AG10803 (cell line): Measurements from ENCODE around the gene TGFBR3.

Source experiments
- DNase-seq: peaks from one replicate; pipeline ENCODE4 v3.0.0; 2010; ENCODE audit warnings: low read depth
- H3K4me3 ChIP-seq: 2 replicates; pipeline ENCODE4 v1.5.1; 2011; ENCODE audit warnings: mild to moderate bottlenecking, low read length, control low read depth
- TF ChIP-seq, protein P1 (sequence below): conservative IDR thresholded peaks from 2 replicates; pipeline ENCODE4 v1.5.1; 2011; ENCODE audit warnings: mild to moderate bottlenecking, low read length, control low read depth, inconsistent platforms

Gene TGFBR3

DNA sequence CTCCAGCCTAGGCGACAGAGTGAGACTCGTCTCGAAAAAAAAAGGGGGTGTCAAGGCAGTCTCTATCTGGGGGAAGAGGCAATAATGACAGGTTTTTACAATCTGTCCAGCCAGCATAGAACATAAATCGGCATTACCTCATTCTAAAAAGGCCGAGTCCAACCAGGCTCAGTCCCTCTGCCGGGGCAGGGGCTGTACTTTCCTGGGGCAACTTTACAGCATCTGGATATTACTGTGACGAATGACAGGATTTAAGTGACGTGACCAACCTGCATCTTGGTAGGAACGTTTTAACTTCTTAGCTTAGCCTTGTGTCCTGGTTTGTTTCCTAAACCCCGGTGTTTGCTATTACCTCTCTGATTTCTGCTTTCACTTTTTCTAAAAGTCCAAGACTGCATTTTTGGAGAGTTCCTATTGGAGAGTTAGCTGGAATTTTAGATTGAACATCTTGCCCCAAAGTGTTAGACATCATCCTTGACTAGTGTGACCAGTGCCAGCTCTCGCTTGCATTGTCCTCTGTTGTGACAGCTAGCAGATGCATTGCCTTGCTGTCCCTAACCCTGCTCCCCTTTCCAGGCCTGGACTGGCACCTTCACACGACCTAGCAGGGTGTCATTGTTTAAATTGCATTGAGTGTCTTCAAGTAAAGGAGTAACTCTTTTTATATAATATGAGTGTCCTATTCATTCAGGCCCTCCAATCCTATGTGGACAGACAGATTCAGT, 96.5 kb downstream of the TGFBR3 start:
- DNase-seq = no peak
- no peak overlapping the region for H3K4me3 ChIP-seq
- TF ChIP-seq, protein P1, sequence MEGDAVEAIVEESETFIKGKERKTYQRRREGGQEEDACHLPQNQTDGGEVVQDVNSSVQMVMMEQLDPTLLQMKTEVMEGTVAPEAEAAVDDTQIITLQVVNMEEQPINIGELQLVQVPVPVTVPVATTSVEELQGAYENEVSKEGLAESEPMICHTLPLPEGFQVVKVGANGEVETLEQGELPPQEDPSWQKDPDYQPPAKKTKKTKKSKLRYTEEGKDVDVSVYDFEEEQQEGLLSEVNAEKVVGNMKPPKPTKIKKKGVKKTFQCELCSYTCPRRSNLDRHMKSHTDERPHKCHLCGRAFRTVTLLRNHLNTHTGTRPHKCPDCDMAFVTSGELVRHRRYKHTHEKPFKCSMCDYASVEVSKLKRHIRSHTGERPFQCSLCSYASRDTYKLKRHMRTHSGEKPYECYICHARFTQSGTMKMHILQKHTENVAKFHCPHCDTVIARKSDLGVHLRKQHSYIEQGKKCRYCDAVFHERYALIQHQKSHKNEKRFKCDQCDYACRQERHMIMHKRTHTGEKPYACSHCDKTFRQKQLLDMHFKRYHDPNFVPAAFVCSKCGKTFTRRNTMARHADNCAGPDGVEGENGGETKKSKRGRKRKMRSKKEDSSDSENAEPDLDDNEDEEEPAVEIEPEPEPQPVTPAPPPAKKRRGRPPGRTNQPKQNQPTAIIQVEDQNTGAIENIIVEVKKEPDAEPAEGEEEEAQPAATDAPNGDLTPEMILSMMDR = no peak

DNA sequence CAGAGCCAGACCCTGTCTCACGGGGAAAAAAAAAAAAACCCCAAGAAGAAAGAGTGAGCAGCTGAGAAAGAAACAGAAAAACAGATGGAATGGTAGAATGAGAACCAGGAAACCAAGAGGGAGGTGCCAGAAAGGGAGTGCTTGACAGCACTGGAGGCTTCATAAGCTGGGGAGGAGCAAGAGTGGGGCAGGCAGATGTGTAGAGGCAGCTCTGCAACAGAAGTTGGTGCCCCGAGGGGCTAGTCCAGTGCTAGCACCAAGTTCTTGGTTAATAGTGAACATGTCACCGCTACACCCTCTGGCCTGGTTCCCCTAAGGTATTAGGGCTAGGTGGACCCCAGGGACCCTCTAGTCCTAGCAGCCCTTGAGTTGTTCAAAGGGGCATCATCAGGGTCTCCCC, 98.0 kb downstream of the TGFBR3 start:
- no peak overlapping the region for H3K4me3 ChIP-seq
- TF ChIP-seq, protein P1 = no peak
- DNase-seq = no peak

DNA sequence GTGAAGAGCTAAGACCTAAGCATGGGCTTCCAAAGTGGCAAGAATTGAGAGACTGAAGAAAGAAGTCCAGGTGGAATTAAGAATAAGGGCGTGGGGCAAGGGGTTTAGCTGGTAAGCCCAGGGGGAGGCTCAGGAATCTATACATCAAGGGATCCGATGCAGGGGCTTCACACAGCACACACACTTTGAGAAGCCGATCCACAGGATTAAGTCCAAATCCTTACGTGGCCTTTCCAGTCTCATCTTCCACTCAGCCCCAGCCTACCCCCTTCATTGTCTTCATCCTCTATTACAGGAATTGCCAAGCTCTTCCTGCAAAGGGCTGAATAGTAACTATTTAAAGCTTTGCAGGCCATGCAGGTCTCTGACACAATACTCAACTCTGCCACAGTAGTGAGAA, 101.3 kb downstream of the TGFBR3 start:
- no peak overlapping the region for H3K4me3 ChIP-seq
- TF ChIP-seq, protein P1 = no peak
- DNase-seq = no peak

DNA sequence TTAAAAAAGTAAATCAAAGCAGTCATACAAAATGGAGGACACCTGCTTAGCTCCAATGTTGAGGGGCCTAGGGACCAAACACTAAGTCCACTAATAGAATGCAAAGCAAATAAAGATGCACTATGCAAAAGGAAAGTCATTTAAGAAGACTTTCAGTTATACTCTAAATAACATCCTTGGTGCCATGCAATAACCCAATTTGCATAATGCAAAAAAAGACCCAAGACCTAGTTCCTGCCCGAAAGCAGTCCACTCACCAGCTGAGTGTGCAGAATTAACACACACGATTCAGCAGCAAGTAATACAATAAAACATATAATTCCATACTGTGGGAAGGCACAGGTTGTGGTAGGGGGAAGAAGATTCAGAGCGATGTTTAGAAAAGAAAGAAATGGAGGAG, 101.8 kb downstream of the TGFBR3 start:
- DNase-seq = no peak
- H3K4me3 ChIP-seq = no peak overlapping the region
- TF ChIP-seq, protein P1 = no peak

DNA sequence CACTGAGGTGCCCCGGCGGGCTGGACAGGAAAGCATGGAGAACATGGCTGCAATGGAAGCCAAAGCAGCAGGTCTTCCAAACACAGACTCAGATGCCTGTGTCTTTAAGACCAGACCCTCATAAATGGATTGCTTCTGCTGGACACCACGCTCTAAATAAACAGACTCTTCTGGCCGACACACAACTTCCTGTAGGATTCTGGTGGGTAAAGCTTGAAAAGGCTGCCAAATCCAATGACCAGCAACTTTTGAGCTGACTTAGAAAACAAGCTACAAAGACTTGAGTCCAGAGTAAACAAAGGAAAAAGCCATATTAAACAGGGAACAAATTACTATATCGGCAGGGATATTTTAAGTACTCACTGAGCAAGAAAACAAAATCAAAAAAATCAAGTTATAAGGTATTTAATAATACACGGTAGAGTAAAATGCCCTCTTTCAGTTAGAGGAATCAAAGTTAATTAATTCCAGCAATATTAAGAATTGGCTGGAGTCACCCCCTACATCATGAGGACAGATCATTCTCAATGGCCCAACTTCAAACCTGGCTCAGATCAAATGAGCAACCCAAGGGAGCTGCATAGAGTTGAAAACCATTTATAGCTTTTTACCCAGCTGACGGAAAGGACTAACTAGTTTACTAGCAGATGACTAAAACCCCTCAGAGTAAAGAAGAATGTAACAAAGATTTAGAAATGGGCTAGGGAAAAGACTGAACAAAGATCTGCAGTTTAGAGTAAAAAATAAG, 102.4 kb downstream of the TGFBR3 start:
- H3K4me3 ChIP-seq = no peak overlapping the region
- peak; percentile 64 for DNase-seq
- TF ChIP-seq, protein P1 = no peak

DNA sequence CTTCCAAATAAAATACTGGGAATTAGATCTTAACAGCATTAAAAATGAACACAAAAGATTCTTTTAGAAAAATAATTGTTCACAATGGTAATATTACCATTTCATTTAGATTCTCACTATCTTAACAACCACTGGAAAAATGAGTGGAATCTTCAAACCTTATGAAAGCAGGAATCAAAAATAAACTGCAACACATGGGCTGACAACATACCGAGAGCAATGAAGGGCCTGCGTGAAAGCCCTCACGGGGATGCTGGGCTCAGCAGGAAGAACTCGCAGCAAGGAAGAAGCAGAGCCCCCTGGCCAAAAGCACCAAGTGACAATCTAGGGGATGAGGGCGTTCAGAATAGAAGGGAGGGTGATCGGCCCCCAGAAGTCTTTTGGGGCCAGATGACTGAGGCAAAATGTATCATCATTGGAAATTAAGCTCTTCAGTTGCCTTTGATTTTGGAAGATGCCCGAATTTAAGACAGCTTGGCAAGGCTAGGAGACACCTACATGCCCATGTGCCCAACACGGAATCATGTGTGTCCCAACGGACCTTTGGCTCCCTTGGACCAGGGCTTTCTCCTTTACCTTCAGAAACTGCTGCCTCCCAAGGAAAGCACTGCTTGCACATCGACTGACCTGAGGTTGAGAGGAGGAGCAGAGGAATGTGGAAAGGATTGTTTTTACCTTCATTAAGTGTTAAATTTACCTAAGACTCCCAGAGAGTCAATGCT, 103.9 kb downstream of the TGFBR3 start:
- H3K4me3 ChIP-seq = no peak overlapping the region
- DNase-seq = no peak
- TF ChIP-seq, protein P1 = no peak
